Activated CD8-positive, alpha-beta T cell treated with anti-CD3 and anti-CD28 coated beads for 36 hours (primary cell): ENCODE data around the gene DCTD. TPM values are rescaled to one million over a fixed set of nuclear protein-coding genes. Genes with fewer than 3 reads are reported as not detected.

ENCODE experiments used
- ATAC-seq: fragments of 200-7000 bp; cut with Tn5 transposase; one replicate; pipeline ENCODE4 v1.10.0; 2021; ENCODE audit warnings: mild to moderate bottlenecking, moderate library complexity
- CTCF ChIA-PET: fragments of 350-600 bp; sonication (Branson Sonifier 250); formaldehyde crosslinking; loops from one replicate; lab custom pipeline; 2021; ENCODE audit warnings: antibody characterized with exemption; lab: Charles Lee
- POLR2A ChIA-PET: fragments of 350-600 bp; sonication (Branson Sonifier 250); formaldehyde crosslinking; loops from one replicate; lab custom pipeline; 2021; ENCODE audit warnings: antibody characterized with exemption; lab: Charles Lee
- DNase-seq: peaks from one replicate; pipeline ENCODE4 v3.0.0-alpha.2; 2020
- H3K27ac Mint-ChIP-seq: one replicate; pipeline ENCODE4 v1.8.0; 2021; ENCODE audit warnings: mild to moderate bottlenecking, mixed read lengths
- H3K27me3 Mint-ChIP-seq: one replicate; pipeline ENCODE4 v1.8.0; 2021; ENCODE audit warnings: mixed read lengths
- H3K36me3 Mint-ChIP-seq: one replicate; pipeline ENCODE4 v1.8.0; 2021; ENCODE audit warnings: low read depth, mixed read lengths
- H3K4me1 Mint-ChIP-seq: one replicate; pipeline ENCODE4 v1.8.0; 2021; ENCODE audit warnings: low read depth, mixed read lengths
- H3K4me3 Mint-ChIP-seq: one replicate; pipeline ENCODE4 v1.8.0; 2021; ENCODE audit warnings: mild to moderate bottlenecking, moderate library complexity, mixed read lengths
- H3K9me3 Mint-ChIP-seq: one replicate; pipeline ENCODE4 v1.8.0; 2021; ENCODE audit warnings: mixed read lengths
- CTCF ChIP-seq: fragments of 200-600 bp; IDR thresholded peaks from one replicate; pipeline ENCODE4 v1.8.0; 2022; ENCODE audit warnings: antibody characterized with exemption, mild to moderate bottlenecking
- intact Hi-C: fragments of 100-400 bp; cut with micrococcal nuclease; formaldehyde crosslinking; loops from one replicate; pipeline ENCODE4 v1.10.0; 2022
- total RNA-seq, 2 experiments: library from RNA; stranded (reverse); gene quantifications; one replicate each; pipeline ENCODE4 v1.2.3, GENCODE V29; 2021

The DCTD gene
- total RNA-seq, 2 experiments from 2014 or later: 128 to 131 TPM

- no peak for TF ChIP-seq CTCF
- Mint-ChIP-seq H3K4me1 (no peaks in the 10 kb centered on the region), H3K27me3 (no peaks in the 10 kb centered on the region), H3K27ac (no peak overlapping the region), H3K9me3 (peaks cover 18% of the 10 kb centered on the region), H3K36me3 (peaks cover 86% of the 10 kb centered on the region), H3K4me3 (no peak overlapping the region)
- CTCF ChIA-PET: no interaction called here
- ATAC-seq (no peak), DNase-seq (no peak)
- POLR2A ChIA-PET: no interaction called here
- intact Hi-C loops: no loop called here
Measured at GRCh38 chr4:182886768-182887167, 30.4 kb downstream of the DCTD start.

- Mint-ChIP-seq H3K9me3 (peaks cover 18% of the 10 kb centered on the region), H3K27ac (no peak overlapping the region), H3K4me1 (no peaks in the 10 kb centered on the region), H3K4me3 (no peak overlapping the region), H3K27me3 (no peaks in the 10 kb centered on the region), H3K36me3 (peaks cover 83% of the 10 kb centered on the region)
- CTCF ChIA-PET: no interaction called here
- TF ChIP-seq CTCF: no peak
- intact Hi-C loops: no loop called here
- DNase-seq (no peak), ATAC-seq (no peak)
- POLR2A ChIA-PET: no interaction called here
Measured at GRCh38 chr4:182886205-182886604, 31.0 kb downstream of the DCTD start.

- intact Hi-C loops: no loop called here
- H3K36me3 Mint-ChIP-seq: peaks cover 80% of the 10 kb centered on the region
- no peak for TF ChIP-seq CTCF
- POLR2A ChIA-PET: no interaction called here
- no peak overlapping the region for H3K4me3 Mint-ChIP-seq
- no peak for ATAC-seq
- peaks cover 18% of the 10 kb centered on the region for H3K9me3 Mint-ChIP-seq
- no peak overlapping the region for H3K27ac Mint-ChIP-seq
- no peaks in the 10 kb centered on the region for H3K27me3 Mint-ChIP-seq
- no peak for DNase-seq
- H3K4me1 Mint-ChIP-seq: no peaks in the 10 kb centered on the region
- CTCF ChIA-PET: no interaction called here
Measured at GRCh38 chr4:182885738-182886077, 31.5 kb downstream of the DCTD start.

- H3K9me3 Mint-ChIP-seq: peaks cover 18% of the 10 kb centered on the region
- no peak overlapping the region for H3K4me3 Mint-ChIP-seq
- H3K4me1 Mint-ChIP-seq: no peaks in the 10 kb centered on the region
- H3K27me3 Mint-ChIP-seq: no peaks in the 10 kb centered on the region
- ChIA-PET CTCF (no interaction called here), POLR2A (no interaction called here)
- intact Hi-C loops: no loop called here
- peaks cover 77% of the 10 kb centered on the region for H3K36me3 Mint-ChIP-seq
- ATAC-seq (no peak), DNase-seq (no peak)
- H3K27ac Mint-ChIP-seq: no peak overlapping the region
- TF ChIP-seq CTCF: no peak
Measured at GRCh38 chr4:182885022-182885737, 32.0 kb downstream of the DCTD start.

GRCh38 chr4:182884040-182884439, 33.1 kb downstream of the DCTD start:
- intact Hi-C loops: no loop called here

More at GRCh38 chr4:182884040-182884439, 33.1 kb downstream of the DCTD start:
- Mint-ChIP-seq H3K9me3 (peaks cover 18% of the 10 kb centered on the region), H3K4me1 (no peaks in the 10 kb centered on the region), H3K27me3 (no peaks in the 10 kb centered on the region), H3K4me3 (no peak overlapping the region), H3K27ac (no peak overlapping the region), H3K36me3 (peaks cover 67% of the 10 kb centered on the region)
- ChIA-PET CTCF (no interaction called here), POLR2A (no interaction called here)
- ATAC-seq (no peak), DNase-seq (no peak)
- TF ChIP-seq CTCF: no peak
